Stimulated activated CD8-positive, alpha-beta memory T cell treated with anti-CD3 and anti-CD28 coated beads, Interleukin-15, amount 100 ng/mL, for 4 hours (primary cell): ENCODE measurements around the gene APOM.

Experiments used
- DNase-seq, 2 donors: peaks; one replicate each; pipeline ENCODE4 v3.0.0-alpha.2; 2020; ENCODE audit warnings: low read depth in 2 of 2

The APOM gene

DNA sequence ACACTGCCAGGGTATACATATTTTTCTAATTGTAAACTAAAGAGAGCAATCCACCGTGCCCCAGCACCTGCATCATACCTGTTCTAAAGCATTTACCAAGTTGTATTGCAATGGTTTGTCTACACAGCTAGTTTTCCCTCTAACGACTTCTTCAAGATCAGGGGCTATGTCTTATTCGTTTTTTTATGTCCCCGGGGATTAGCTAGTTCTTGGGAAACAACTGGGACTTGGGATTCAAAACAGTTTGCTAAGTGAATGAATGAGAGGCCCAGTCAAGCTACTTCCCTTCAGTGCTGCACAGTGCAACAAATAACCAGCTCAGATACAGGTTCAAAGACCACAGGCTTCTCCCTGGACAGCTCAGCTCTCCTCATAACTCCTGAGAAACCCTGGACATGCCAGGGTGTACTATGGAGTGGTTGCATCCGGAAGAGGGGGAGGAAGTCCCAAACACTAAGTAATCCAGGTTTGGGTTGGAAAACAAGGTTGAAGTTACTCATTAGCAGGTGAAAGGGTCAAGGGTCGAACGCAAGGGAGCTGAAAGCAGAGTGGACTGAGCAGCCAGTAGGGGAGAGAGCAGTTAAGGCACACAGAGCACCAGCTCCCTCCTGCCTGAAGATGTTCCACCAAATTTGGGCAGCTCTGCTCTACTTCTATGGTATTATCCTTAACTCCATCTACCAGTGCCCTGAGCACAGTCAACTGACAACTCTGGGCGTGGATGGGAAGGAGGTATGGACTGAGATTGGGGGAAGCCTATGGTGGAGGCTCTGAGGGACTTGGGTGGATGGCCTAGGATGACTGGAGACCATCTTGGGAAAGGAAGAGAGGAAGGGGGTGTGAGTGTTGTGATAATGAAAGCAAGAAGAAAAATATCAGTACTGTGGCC lies at the start of gene APOM:
Gene APOM, plus strand, starts transcription at position 546 of the 889 bp plus-strand sequence. Its CDS starts 73 bp downstream, at position 619.
- DNase-seq = no peak

DNA sequence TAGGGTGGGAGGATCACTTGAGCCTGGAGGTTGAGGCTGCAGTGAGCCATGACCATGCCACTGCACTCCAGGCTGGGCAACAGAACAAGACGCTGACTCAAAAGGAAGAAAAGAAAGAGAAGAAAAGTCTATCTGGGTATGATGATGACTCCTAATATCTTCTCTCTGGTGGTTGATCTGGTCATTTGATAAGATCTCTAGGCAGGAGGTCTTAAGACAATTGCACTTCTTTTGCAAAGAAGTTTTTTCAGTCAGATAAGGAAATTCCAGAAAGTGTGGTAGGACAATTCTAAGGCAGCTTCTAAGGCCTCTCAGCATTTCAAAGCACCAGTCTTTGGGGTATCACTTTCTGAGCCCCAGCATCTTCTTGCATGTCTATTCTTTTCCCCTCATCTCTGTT lies 48.4 kb upstream of the APOM start:
- DNase-seq = no peak

DNA sequence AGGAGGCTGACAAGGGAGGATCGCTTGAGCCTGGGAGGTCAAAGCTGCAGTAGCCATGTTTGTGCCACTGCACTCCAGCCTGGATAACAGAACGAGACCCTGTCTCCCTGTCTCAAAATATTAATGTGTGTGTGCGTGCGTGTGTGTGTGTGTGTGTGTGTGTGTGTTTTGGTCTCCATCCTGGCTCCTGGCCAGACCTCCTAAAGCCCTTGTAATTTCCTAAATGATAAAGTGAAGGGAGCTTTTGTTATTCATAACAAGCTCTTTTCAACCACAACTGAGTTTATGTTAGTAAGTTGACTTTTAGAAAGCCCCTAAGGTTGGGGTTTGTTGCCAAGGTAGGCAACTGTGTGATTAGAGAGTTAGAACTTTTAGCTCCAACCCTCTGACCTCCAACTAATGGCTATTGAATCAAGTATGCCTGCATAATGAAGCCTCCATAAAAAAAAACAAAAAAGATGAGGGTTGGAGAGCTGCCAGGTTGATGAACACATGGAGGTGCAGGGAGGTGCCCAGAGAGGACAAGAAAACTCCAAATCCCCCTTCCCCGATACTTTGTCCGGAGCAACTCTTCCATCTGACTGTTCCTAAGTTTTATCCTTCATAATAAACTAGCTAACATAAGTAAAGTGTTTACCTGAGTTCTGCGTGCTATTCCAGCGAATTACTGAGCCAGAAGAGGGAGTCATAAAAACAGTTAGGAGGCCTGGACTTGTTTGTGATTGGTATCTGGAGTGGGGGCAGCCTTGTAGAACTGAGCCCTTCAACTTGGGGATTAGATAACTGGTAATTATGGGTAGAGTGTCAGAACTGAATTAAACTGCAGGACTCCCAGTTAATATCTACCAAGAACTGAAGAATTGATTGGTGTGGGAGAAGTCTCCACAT lies 45.9 kb upstream of the APOM start:
- no peak for DNase-seq

DNA sequence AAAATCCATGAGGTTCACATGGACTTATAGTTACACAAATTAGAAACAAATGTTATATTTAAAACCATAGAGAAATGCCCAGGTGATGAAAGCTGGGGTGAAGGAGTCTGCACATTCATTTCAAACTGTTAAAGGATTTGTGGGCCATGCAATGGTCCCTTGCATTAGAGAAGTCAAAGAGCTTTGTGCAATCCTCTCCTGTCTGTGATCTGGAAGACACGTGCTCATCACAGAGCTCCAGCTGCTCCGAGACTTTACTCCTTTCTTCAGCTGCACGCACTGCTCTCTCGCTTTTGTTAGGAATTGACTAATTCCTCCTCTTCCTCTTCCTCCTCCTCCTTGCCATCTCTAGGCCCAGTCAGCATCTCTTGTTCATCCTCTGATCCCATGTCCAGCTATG lies 44.7 kb upstream of the APOM start:
- no peak for DNase-seq

DNA sequence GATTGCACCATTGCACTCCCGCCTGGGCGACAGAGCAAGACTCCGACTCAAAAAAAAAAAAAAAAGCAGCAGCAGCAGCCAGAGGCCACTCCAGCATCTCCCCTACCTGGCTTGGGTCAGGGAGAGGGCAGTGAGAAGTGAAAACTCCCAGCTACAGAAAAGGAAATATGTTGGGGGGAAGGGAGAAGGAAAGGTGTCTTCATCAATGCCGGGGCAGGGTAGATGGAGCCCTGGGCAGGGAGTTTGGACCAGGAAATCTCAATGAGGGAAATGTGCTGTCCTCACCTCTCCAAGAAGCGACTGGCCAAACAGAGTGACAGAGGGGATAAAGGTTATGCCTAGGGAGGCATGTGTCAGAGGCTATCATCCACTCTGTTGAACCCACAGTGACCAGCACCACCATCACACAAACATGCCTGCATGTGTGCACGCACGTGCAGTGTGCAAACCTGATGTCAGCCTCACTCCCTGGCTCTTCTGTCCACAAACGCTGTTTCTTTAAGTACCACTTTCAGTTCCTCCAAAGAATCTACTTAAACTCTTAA lies 41.5 kb upstream of the APOM start:
- DNase-seq = no peak

DNA sequence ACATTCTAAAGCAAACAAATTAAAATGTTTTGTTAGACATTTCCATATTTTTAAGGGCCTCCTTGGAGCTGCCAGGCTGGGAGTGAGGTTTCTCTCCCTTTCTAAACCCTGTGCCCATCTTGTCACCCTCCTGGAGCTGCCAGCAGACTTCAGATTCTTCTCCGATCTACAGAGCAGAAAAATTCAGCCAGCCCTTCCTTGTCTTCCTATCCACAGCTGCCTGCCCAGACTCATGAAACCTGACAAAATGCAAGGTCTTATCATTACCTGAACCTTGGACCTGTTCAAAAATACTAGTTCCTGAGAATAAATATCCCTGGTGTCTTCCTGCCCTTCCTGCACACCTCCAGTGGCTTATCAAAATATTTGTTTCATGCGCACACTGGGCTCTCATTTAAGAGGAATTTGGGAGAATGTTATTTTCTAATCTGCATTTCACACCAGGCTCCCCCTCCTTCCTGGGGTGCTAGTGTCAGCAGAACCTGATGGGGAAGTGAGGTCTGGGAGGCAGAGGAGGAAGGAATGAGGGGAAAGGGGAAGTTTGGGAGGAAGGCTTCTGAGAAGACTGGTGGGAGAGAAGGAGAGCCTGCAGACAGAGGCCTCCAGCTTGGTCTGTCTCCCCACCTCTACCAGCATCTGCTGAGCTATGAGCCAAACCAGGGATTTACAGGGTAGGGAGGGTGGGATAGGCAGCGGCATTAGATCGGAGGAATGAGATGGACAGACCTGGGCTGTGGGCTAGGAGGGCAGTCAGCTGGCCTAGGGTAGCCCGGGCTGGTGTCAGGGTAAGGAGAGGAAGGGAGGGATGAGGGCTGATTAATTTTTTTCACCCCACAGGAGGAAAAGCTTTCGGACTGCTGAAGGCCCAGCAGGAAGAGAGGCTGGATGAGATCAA lies 40.8 kb upstream of the APOM start, which contains the start of gene AIF1:
Gene AIF1, plus strand, starts transcription at position 551 of the 895 bp plus-strand sequence. Its CDS starts 96 bp downstream, at position 647.
- DNase-seq = no peak

DNA sequence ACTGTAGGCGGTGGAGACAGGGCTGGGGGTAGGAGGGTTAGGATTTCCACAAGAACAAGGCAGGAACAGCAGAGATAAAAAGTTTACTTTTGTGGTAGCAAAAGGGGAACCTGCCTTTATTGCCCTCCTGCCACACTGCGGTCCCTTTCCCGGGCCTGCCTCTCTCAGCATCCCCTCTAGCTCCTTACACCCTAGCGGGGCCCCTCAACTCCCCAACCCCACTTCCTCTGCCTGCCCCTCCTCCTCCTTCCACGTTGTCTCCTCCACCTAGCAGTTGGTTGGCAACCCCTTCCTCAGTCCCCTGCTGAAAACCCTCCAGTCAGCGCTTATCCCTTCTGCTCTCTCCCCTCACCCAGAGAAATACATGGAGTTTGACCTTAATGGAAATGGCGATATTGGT lies 39.9 kb upstream of the APOM start:
- no peak for DNase-seq

DNA sequence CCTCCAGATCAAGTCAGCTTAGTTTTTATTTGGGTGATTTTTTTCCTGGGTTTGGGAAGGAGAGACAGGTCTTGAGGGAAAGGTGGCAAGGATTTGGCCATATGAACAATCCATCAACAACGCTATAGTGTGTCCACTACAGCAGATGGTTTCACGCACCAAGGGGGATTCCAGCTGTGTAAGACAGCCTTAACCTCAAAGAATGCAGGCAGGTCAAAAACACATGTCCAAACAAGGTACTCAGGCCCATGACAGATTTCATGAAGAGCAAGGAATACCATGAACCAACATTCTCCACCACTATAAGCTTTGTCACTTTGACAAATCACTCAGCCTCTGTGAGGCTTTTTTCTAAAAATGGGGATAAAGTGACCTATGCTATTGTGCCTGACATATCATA lies 38.7 kb upstream of the APOM start:
- DNase-seq = no peak

DNA sequence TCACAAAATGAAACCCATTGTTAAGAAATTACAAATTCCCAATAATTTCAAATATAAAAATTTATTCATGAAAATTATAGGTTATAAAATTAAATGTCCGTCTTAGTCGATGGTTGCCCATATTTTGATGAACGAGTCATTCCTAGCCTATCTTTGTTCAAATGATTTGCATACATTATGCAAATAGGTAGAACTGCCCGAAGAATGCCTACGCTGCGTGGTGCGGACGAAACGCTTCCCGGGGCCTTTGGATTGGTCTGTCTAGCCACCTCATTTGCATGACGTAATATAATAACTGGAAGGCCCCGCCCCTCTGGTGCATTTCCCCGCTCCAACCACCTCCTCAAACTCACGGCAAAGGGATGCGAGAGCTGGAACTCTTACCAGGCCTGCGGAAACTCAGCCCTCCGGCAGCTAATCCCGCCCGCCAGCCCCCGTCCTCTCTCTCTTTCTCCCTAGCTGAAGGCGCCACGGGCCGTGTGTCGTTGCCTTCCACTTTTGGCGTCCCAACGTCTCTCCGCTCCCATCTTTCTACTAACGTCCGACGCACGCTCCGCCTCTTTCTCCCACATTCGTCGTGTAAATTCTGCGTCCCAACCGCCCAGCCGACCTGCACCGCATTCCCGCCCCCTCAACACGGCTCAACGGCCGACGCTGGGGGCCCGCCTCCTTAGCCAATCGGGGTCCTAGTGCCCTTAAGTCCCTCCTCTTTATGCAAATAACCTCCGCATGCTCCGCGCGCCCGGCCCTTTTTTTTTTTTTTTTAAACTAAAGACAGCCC lies 35.7 kb upstream of the APOM start:
- DNase-seq = peak; percentile 92 to 94

DNA sequence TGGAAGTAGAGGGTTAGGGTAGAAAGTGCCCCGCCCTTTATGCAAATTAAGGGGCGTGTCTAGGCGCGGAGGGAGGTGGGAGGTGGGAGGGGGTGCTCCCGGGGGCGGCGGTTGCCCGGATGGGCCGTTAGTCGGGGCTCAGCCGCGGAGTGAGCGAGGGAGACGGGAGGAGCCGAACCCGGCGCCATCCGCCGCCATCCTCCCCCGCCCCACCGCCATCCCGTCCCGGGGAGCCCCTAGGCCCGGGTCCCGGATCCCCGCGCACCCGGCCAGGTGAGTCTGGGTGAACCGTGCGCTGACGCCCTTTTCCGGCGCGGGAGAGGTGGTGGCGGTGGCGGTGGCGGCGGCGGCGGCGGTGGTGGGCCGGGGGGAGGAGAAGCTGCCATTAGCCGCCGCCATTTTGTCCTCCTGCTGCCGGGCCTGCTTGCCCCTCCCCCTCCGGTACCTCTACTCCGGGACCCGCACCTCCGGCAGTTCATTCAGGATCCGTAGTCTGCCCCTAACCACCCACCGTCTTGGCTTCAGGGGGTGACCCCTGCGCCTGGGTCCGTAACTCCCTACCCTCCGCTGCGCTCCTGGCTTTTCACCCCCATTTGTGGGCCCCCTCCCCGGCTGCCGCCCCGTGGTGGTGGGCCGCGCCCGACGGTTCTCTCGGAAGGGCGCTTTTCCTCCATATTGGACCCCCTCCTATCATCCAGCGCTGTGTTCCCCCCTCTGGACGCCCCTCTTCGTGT lies 34.9 kb upstream of the APOM start, which contains the start of gene PRRC2A:
Gene PRRC2A, plus strand, starts transcription at position 130 of the 734 bp plus-strand sequence. CDS start 2,075 bp downstream, outside the sequence.
- peak; percentile 89 to 93 for DNase-seq

DNA sequence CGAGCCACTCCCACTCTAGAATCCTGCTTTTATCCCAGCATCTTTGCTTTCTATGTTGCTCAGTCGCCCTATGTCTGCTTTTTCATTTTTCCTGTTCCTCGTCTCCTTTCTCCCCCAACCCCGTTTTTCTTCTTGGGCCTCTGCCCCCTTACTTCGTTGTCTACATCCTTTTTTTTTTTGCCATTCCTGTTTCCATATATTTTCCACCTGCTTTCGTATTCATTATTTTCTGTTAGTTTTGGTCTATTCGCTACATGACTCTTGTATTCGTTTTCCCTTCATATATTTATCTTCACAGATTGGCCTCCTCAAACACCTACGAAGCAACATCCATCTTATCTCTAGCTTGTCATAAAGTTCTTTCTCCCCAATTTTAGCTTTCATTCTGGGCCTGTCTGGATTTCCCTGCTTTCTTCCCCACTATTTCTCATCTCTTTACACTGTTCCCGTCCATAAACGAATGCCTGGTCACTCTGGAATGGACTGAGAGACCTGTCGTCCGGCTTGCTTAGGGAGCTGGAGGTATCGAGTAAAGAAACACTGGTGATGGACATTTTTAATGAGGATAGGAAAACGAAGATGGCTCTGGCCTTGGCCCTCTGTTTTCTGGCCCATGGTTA lies 34.3 kb upstream of the APOM start:
- DNase-seq = no peak

DNA sequence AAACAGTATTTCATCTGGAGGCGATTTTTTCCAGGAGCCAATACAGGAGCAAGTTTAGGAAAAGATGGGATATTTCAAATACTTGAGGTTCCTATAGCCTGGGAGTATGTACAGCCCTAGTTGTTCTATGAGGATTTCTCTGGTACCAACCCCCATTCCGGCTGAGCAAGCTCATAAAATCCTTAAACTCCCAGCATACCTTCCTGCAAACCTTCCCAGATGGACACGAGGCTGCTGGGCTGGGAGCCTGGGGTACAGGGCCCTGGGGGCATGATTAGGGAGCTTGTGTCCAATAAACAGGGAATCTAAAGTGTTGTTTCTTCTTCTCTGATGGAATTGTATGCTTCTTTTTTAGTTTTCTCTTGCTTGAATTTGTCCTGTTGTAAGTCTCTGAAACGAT lies 33.7 kb upstream of the APOM start:
- no peak for DNase-seq

DNA sequence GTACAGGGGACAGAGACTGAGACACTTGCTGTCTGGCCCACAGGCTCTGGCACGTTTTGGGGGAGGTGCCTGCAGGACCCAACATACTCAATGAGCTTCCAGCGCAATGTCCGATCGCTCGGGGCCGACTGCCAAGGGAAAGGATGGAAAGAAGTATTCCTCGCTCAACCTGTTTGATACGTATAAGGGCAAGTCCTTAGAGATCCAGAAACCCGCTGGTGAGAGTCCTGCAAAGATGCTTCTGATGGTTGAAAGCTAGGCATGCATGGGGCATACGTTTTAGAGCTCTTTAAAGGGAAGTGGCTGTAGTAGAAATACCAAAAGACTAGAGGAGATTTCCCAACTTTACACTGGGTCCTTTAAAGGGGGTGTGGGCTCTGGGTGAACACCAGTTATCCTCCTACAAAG lies 33.0 kb upstream of the APOM start:
- no peak for DNase-seq

DNA sequence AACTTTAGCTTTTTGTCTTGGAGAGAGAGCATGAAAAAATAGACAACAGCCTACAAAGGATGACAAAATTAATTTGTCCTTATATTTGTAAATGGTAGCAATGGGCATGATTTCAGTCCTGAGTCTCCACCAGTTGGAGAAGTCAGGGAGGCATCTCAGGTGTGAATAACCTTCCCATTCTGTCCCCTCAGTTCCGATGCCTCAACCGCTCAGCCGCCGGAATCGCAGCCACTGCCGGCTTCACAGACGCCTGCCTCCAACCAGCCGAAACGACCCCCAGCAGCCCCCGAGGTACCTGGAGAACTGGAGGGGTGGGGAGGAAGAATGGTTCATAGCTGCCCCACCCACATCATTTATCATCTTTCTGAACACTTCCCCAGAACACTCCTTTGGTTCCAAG lies 31.6 kb upstream of the APOM start:
- DNase-seq = no peak

DNA sequence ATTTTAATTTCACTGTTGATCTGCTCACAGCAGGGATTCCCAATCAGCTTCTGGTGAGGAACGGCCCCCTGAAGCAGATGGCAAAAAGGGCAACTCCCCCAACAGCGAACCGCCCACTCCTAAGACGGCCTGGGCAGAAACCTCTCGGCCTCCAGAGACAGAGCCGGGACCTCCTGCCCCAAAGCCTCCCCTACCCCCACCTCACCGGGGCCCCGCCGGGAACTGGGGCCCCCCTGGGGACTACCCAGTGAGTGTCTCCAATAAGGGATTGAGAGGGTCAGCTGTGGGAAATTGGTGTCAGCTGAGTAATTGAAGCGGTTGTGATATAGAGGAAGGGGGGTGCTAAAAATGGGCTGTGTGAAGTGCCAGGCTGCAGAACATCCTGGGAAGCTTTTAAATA lies 28.7 kb upstream of the APOM start:
- DNase-seq = no peak

DNA sequence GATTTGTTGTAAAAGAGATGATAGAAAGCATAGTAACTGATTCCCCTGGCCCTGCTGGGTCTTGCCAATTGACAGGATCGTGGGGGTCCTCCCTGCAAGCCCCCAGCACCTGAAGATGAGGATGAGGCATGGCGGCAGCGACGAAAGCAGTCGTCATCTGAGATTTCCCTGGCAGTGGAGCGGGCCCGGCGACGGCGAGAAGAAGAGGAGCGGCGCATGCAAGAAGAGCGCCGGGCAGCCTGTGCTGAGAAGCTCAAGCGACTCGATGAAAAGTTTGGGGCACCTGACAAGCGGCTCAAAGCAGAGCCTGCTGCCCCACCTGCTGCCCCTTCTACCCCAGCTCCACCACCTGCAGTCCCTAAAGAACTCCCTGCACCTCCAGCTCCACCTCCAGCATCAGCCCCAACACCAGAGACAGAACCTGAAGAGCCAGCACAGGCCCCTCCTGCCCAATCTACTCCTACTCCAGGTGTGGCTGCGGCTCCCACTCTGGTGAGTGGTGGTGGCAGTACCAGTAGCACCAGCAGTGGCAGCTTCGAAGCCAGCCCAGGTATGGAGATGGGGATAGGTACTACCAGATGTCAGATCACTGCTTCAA lies 27.9 kb upstream of the APOM start:
- DNase-seq = no peak

DNA sequence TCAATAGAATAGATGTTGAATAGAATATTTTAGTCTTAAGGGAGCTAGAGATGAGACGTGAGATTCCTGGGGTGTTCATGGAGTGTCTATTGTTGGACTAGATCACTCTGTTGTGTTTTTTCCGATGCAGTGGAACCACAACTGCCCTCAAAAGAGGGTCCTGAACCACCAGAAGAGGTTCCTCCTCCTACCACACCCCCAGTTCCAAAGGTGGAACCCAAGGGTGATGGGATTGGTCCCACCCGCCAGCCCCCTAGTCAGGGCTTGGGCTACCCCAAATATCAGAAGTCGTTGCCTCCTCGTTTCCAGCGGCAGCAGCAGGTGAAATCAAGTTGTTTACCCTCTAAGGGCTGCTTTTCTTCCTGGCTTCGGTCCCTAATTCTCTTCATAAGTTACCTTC lies 26.7 kb upstream of the APOM start:
- DNase-seq = no peak

DNA sequence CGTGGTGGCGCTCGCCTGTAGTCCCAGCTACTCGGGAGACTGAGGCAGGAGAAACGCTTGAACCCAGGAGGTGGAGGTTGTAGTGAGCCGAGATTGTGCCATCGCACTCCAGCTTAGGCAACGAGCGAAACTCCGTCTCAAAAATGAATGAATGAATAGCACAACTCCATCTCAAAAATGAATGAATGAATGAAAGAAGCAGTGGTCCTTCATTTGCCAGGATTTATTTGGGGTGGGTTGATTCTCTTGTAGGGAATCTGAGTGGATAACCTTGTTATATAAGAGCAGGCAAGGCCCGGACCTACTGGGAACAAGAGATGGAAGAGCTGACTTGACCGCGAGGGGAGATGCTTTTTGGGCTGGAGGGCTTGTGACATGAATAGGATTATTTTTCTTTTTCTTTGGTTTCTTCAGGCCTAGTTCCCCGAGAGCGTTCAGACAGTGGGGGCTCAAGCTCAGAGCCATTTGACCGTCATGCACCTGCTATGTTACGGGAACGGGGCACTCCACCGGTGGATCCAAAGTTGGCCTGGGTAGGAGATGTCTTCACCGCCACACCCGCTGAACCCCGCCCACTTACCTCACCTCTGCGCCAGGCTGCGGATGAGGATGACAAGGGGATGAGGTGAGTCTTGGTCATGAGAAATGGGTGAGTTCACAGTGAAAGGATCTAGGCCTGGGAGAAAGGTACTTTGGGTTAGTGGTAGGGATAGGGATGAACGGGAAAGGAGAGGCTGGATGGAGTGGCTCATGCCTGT lies 25.3 kb upstream of the APOM start:
- no peak for DNase-seq
